ENCODE measurements around the gene PAX7. TPM values are rescaled to one million over a fixed set of nuclear protein-coding genes. Genes with fewer than 3 reads are reported as not detected.
"Not testable (repeated sequence)": the region's sequence is repeated elsewhere in the genome, so short reads cannot be mapped to it uniquely, and the experiment has no call there.

Gene PAX7
- total and polyA plus RNA-seq, 7 donors: 1.7 to 11.7 (median 3.3) TPM

GRCh38 chr1:18738617-18739016 lies 108.0 kb downstream of the PAX7 start:
- Histone ChIP-seq H3K4me3 (no peak overlapping the region), H3K36me3 (ENCODE audit: insufficient read depth in 1 of 2, low read depth in 1 of 2) (no peaks in the 10 kb centered on the region), H3K9me3 (no peaks in the 10 kb centered on the region), H3K27ac (no peak overlapping the region), H3K27me3 (ENCODE audit: insufficient read depth in 3 of 3, low read length in 2 of 3) (peaks cover 0 to 31% (median 3%) of the 10 kb centered on the region in 3 donors), H3K4me1 (no peaks in the 10 kb centered on the region)
- no peak for TF ChIP-seq CTCF (IDR thresholded peaks at IDR 0.05)
- DNase-seq (no peak), ATAC-seq (no peak)
- intact Hi-C loops (cut with DNase I): no loop called here
- 79 to 96% (median 82%) methylated on average over 3 of the region's 3 CpGs for WGBS, 3 donors

DNA sequence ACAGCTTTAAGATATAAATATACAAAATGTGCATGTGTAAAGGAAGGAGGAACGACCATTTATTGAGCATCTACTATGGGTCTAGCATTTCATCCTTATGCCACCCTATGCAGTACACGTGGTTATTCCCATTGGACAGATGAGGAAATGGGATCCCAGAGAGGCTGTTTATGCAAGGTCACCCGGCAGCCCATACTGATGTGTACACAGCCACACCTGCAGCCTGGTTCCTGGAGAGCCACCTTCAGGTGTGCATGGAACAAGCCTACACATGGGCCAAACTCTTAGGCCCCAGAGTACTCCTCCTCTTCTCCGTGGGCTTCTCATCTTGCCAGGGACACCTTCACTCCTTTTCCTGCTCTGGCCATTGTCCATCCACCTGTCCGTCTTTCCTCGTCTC lies 108.8 kb downstream of the PAX7 start:
- no peak for TF ChIP-seq CTCF (IDR thresholded peaks at IDR 0.05)
- H3K9me3 ChIP-seq: no peaks in the 10 kb centered on the region
- H3K27ac ChIP-seq: no peak overlapping the region
- H3K4me3 ChIP-seq: no peak overlapping the region
- no peaks in the 10 kb centered on the region for H3K36me3 ChIP-seq (ENCODE audit: insufficient read depth in 1 of 2, low read depth in 1 of 2)
- peaks cover 0 to 31% (median 3%) of the 10 kb centered on the region in 3 donors for H3K27me3 ChIP-seq (ENCODE audit: insufficient read depth in 3 of 3, low read length in 2 of 3)
- no peaks in the 10 kb centered on the region for H3K4me1 ChIP-seq
- intact Hi-C loops (cut with DNase I): no loop called here
- no peak for ATAC-seq
- DNase-seq: no peak
- 61 to 69% (median 67%) methylated on average over 6 of the region's 6 CpGs for WGBS, 3 donors

- ATAC-seq (no peak), DNase-seq (no peak)
- Histone ChIP-seq H3K27ac (no peak overlapping the region), H3K36me3 (ENCODE audit: insufficient read depth in 1 of 2, low read depth in 1 of 2) (no peaks in the 10 kb centered on the region), H3K4me3 (no peak overlapping the region), H3K4me1 (no peaks in the 10 kb centered on the region), H3K9me3 (no peaks in the 10 kb centered on the region), H3K27me3 (ENCODE audit: insufficient read depth in 3 of 3, low read length in 2 of 3) (peaks cover 0 to 26% (median 3%) of the 10 kb centered on the region in 3 donors)
- TF ChIP-seq CTCF (IDR thresholded peaks at IDR 0.05): no peak
- WGBS, 3 donors: 69 to 73% (median 72%) methylated on average over 15 of the region's 15 CpGs
- intact Hi-C loops (cut with DNase I): no loop called here
Observed at GRCh38 chr1:18739897-18740296, 109.3 kb downstream of the PAX7 start.

GRCh38 chr1:18740617-18741016 lies 110.0 kb downstream of the PAX7 start:
- no peak for ATAC-seq
- no peak overlapping the region for H3K4me3 ChIP-seq
- H3K9me3 ChIP-seq: no peaks in the 10 kb centered on the region
- no peaks in the 10 kb centered on the region for H3K36me3 ChIP-seq (ENCODE audit: insufficient read depth in 1 of 2, low read depth in 1 of 2)
- no peak for TF ChIP-seq CTCF (IDR thresholded peaks at IDR 0.05)
- no peak for DNase-seq
- no peaks in the 10 kb centered on the region for H3K4me1 ChIP-seq
- WGBS, 3 donors: 91 to 100% (median 92%) methylated on average over 1 of the region's 1 CpG
- H3K27ac ChIP-seq: no peak overlapping the region
- intact Hi-C loops (cut with DNase I): no loop called here
- peaks cover 0 to 20% (median 3%) of the 10 kb centered on the region in 3 donors for H3K27me3 ChIP-seq (ENCODE audit: insufficient read depth in 3 of 3, low read length in 2 of 3)

DNA sequence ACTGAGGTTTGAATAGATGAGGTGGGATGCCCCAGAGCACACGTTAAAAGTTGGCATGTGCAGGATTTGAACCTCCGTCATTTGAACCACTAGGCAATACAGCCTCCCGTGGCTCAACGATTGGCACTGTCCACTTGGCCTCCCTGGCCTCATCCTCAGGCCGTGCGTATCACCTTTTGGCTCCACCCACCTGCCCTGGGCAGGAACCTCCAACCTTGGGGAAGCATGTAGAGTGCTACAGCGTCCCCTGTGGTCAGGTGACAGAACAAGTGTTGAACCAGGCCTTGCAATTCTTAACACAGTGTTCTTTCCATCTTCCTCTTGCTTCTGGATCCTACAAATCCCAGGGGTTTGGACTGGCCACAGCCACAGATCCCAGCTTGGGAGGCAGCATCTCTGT lies 112.6 kb downstream of the PAX7 start:
- no peak overlapping the region for H3K27ac ChIP-seq
- ATAC-seq (no peak), DNase-seq (no peak)
- intact Hi-C loops (cut with DNase I): no loop called here
- no peaks in the 10 kb centered on the region for H3K9me3 ChIP-seq
- H3K36me3 ChIP-seq (ENCODE audit: insufficient read depth in 1 of 2, low read depth in 1 of 2): no peaks in the 10 kb centered on the region
- WGBS, 3 donors: 48 to 55% (median 52%) methylated on average over 7 of the region's 7 CpGs
- H3K27me3 ChIP-seq (ENCODE audit: insufficient read depth in 3 of 3, low read length in 2 of 3): peaks cover 0 to 19% (median 3%) of the 10 kb centered on the region in 3 donors
- no peaks in the 10 kb centered on the region for H3K4me1 ChIP-seq
- H3K4me3 ChIP-seq: no peak overlapping the region
- no peak for TF ChIP-seq CTCF (IDR thresholded peaks at IDR 0.05)

DNA sequence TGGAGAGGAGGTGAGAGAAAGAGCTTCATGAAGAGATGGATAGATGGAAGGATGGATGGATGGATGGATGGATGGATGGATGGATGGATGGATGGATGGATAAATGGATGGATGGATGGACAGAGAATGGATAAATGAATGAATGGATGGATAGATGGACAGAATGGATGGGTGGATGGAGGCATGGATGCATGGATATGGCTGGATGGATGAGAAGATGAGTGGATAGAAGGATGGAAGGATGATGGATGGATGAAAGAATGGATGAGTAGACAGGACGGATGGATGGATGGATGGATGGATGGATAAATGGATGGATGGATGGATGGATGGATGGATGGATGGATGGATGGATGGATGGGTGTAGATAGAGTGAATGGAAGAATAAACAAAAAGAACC lies 113.7 kb downstream of the PAX7 start:
- intact Hi-C loops (cut with DNase I); H3K9me3 ChIP-seq; H3K4me1 ChIP-seq; DNase-seq; ATAC-seq; H3K4me3 ChIP-seq; H3K27ac ChIP-seq; H3K36me3 ChIP-seq (ENCODE audit: insufficient read depth in 1 of 2, low read depth in 1 of 2): not testable (repeated sequence)
- WGBS, 3 donors: 67 to 93% (median 85%) methylated on average over 1 of the region's 1 CpG
- peaks cover 0 to 12% (median 3%) of the 10 kb centered on the region in 3 donors for H3K27me3 ChIP-seq (ENCODE audit: insufficient read depth in 3 of 3, low read length in 2 of 3)

Data from psoas muscle (tissue), 8 donors.